HG03045 (cell line): ENCODE data around the gene NCEH1.
"Not testable (repeated sequence)": the region's sequence is repeated elsewhere in the genome, so short reads cannot be mapped to it uniquely, and the experiment has no call there.

ENCODE experiments used
- ATAC-seq: cut with Tn5 transposase; IDR thresholded peaks from one replicate; pipeline ENCODE4 v1.9.1; 2021; ENCODE audit warnings: mild to moderate bottlenecking, moderate library complexity; ENCODE audit not compliant: unreplicated experiment

The NCEH1 gene

GRCh38 chr3:172614340-172615274 is 96.3 kb downstream of the NCEH1 start:
- no peak for ATAC-seq

DNA sequence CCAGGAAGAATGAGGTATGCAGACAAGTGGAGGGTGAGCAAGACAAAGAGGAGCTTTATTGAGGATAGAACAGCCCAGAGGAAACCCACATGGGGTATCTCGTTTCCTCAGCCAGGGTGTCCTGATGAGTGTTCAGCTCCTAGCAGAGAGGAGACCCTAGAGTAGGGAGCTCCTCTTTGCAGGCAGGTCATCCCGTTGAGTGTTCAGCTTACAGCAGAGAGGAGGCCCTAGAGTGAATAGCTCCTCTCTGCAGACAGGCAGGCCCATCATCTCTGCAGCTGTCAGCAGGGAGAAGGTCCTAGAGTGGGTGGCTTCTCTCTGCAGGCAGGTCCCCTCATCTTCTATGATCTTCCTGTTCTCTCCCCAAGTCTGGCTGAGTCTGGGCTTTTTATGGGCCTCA is 97.0 kb downstream of the NCEH1 start:
- ATAC-seq = no peak

- ATAC-seq = no peak
These were observed 97.8 kb downstream of the NCEH1 start for GRCh38 chr3:172612871-172613678.

- no peak for ATAC-seq
These were observed 101.1 kb downstream of the NCEH1 start for GRCh38 chr3:172609750-172610149.

- ATAC-seq = no peak
These were observed 102.3 kb downstream of the NCEH1 start for GRCh38 chr3:172608575-172608974.

- no peak for ATAC-seq
These were observed 103.4 kb downstream of the NCEH1 start for GRCh38 chr3:172607305-172608121.

DNA sequence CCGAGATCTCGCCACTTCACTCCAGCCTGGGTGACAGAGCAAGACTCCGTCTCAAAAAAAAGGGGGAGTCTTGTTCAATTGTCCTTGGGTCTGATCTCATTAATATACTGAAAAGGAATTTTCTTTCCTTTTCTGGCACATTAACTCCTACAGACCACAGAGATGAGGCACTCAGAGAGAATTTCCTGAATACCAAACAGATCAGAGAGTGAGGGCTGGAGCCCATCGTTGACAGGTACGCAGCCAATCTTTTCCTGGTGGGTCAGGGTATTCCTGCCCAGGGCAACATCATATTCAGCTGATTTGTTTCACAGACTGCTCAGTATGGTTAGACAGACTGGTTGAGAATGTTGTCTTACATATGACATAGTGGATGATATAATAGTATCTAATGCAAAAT is 104.8 kb downstream of the NCEH1 start:
- ATAC-seq = no peak

- no peak for ATAC-seq
These were observed 105.8 kb downstream of the NCEH1 start for GRCh38 chr3:172604895-172605646.

DNA sequence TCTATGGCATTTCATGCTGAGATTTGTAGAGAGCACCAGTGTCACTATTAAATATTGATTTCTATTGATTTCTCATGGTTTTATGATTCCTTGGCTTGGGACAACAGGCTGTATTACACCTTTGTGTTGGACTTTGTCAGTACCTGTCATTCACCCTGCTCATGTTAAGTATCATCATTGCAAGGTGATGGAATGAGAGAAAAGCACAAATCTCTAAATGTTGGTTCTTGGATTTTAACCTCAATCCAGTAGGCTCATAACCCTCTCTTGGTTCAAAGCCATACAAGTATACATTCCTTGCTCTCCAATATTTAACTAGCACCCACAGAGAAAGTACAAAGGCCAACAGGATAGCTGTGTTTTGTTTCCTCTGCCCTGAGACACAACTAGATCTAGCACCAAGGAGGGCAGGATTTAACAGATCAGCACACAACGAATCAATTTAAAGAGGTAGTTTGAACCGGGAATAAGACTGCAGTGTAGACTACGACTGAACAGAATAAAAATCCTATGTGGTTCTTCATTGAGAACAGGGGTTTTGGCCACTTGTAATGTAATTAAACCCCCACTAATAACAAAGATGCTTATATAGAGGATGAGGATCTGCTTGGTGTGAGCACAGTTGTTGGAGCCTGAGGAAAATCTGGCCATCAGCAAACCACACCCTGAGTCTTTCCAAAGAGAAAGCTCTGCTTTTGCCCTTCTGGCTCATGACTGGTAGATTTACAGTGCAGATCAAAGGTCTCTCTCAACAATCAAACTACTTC is 109.6 kb downstream of the NCEH1 start:
- ATAC-seq = no peak

- ATAC-seq = no peak
These were observed 110.2 kb downstream of the NCEH1 start for GRCh38 chr3:172600644-172601065.

DNA sequence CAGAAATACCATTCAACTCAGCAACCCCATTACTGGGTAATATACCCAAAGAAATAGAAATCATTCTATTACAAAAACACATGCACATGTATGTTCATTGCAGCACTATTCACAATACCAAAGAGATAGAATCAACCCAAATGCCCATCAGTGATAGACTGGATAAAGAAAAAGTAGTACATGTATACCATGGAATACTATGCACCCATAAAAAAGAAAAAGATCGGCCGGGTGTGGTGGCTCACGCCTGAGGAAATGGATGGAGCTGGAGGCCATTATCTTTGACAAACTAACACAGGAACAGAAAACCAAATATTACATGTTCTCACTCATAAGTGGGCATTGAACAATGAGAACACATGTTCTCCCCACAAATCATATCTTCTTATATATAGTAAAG is 112.0 kb downstream of the NCEH1 start:
- no peak for ATAC-seq

GRCh38 chr3:172596394-172596706 is 114.5 kb downstream of the NCEH1 start:
- ATAC-seq = no peak

- peak; percentile 36 for ATAC-seq
These were observed 115.0 kb downstream of the NCEH1 start for GRCh38 chr3:172595664-172596393.

DNA sequence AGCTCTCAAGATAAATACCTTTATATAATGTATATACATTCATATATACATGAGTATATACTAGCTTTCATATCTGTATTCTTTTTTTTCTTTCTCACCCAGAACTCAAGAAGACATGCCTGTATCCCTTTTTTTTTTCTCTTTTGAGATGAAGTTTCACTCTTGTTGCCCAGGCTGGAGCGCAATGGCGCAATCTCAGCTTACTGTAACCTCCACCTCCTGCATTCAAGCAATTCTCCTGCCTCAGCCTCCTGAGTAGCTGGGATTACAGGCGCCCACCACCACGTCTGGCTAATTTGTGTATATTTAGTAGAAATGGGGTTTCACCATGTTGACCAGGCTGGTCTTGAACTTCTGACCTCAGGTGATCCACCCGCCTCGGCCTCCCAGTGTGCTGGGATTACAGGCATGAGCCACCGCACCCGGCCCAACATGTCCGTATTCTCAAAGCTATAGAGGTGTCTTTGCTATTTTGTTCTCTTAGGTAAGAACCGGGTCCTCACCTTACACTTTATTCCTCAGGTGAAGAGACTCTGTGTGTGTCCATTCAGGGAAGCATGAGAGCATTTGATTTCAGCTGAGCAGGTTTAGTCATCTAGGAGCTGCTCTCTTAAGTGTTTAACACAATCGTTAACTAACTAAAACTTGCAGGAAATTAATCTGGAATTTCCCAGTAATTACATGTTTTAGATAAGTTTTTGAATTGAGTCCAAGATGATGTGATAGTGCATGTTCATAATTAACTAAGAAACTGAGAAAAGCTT is 115.8 kb downstream of the NCEH1 start:
- not testable (repeated sequence) for ATAC-seq

GRCh38 chr3:172592898-172593669 is 117.8 kb downstream of the NCEH1 start:
- ATAC-seq = no peak

GRCh38 chr3:172591876-172592771 is 118.7 kb downstream of the NCEH1 start:
- peak; percentile 87 for ATAC-seq
